ENCODE measurements around the gene PDE6A.

The PDE6A gene

DNA sequence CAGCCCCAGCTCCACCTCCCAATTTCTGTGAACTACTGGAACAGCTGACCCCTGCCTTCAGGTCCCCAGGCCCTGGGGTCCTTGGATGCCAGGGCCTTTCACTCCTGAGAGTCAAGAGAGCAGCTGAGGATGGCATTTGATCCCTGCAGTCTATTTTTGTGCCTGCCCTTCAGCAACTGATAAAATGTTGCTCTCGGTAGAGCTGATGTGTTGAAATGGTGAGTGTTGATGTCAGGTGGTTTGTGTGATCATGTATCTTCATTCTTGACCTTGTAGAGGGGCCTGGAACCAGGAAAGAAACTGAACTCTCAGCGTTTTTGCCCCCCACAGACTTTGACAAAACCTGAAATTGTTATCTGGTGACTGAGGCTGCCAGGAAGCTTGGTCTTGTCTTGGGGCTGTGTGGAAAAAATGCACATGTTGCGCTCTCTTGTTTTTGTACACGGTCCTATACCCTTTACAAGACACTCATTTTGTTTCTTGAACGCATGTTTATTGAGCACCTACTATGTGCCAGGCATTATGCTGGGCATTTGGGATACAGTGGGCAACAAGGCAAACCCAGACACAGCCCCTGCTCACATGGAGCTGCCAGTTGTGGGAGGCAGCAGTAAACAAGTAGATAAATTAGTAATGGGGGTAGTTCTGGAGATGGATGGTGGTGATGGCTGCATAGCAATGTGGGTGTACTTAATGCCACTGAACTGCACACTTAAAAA lies 136.2 kb downstream of the PDE6A start:
- no peak for DNase-seq
